Loucy (cell line): Measurements from ENCODE around the gene CPSF4L.

Experiments used
- CTCF ChIP-seq: fragments of 200-600 bp; sonication (generic); conservative IDR thresholded peaks from 2 replicates; pipeline ENCODE4 v1.5.1; 2014; ENCODE audit warnings: mild to moderate bottlenecking, antibody characterized with exemption, low read length
- EZH2phosphoT487 ChIP-seq: fragments of 200-600 bp; IDR thresholded peaks from 2 replicates; pipeline ENCODE4 v1.6.1; 2018; ENCODE audit warnings: antibody characterized with exemption, mild to moderate bottlenecking, moderate library complexity, borderline replicate concordance

GRCh38 chr17:73267648-73268537, 6.2 kb upstream of the CPSF4L start:
- TF ChIP-seq CTCF (no peak), EZH2phosphoT487 (no peak)
